HepG2 (cell line): ENCODE results near the gene RASSF8.

Experiments used
- ADNP ChIP-seq: sonication (generic); formaldehyde crosslinking; IDR thresholded peaks from 2 replicates; pipeline ENCODE4 v1.4.0; 2020; ENCODE audit warnings: missing genetic modification reagents
- CTCF ChIP-seq: sonication (generic); formaldehyde crosslinking; IDR thresholded peaks from 2 replicates; pipeline ENCODE4 v1.5.0; 2020; ENCODE audit warnings: mild to moderate bottlenecking, missing genetic modification reagents, moderate library complexity
- EZH2 ChIP-seq: conservative IDR thresholded peaks from 2 replicates; pipeline ENCODE4 v1.6.1; 2012; ENCODE audit warnings: mild to moderate bottlenecking, low read depth, low read length, moderate library complexity
- KMT2B ChIP-seq: IDR thresholded peaks from 2 replicates; pipeline ENCODE4 v1.6.1; 2016; ENCODE audit warnings: missing genetic modification reagents, missing compliant biosample characterization
- MED1 ChIP-seq: sonication (generic); formaldehyde crosslinking; IDR thresholded peaks from 2 replicates; pipeline ENCODE4 v1.4.0; 2020; ENCODE audit warnings: missing genetic modification reagents
- RNF2 ChIP-seq: fragments of 450-650 bp; conservative IDR thresholded peaks from 2 replicates; pipeline ENCODE4 v1.6.1; 2016; ENCODE audit warnings: low read depth

DNA sequence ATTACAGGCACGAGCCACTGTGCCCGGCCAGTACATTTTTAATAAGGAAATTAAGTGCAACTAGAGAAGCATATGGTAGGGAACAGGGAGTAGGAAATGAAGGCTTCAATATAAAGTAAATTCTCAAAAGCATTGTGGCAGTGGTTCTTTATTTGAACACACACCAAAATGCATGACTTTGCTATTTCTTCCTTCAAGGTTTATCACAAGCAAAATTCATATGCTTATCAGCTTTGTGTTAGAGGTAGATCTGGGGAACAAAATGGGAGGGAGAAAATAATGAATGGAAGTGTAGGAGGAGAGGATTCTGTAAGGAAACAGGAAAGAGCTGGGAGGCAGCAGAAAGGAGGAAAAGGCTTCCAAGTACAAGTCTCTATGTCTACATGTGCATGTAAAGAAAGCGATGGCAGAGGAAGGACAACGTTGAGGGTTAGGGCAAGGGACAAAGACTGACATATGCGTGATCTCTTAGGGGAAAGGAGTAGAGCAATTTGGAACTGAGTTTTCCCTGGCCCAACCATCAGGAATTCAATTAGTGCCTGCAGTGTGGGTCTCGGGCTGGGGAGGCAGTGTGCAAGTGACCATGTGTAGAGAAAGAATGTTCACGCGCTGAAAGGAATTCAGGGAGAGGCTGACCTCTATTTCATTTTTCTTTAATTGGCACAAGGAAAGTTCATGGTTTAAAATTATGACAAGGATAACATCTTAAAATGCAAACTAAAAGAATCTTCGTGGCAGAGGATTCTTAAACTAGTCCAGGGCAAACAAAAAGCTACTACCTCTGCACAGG, 22.9 kb upstream of the RASSF8 start:
- no peak for TF ChIP-seq KMT2B (CRISPR knock-in tag)
- TF ChIP-seq MED1 (CRISPR knock-in tag), result no peak
- TF ChIP-seq CTCF (CRISPR knock-in tag), result no peak
- no peak for TF ChIP-seq ADNP
- no peak for TF ChIP-seq RNF2
- no peak for TF ChIP-seq EZH2
